ENCODE data around the gene EMILIN2. TPM values are rescaled to one million over a fixed set of nuclear protein-coding genes. Genes with fewer than 3 reads are reported as not detected.

EMILIN2 gene
- total and polyA plus RNA-seq, 2 of the 13 experiments (the other 11 are each of a cell fraction or from before 2014, with no cell fraction given), result 7.6 to 8.2 TPM

- TF ChIP-seq USF2 (IDR thresholded peaks at IDR 0.05; ENCODE audit: low read depth, low read length), result no peak
- TF ChIP-seq USF2 (CRISPR knock-in tag; IDR thresholded peaks at IDR 0.05; ENCODE audit: borderline replicate concordance), result no peak
- TF ChIP-seq NAIF1 (CRISPR knock-in tag; IDR thresholded peaks at IDR 0.05; ENCODE audit: borderline replicate concordance), result no peak
- TF ChIP-seq CEBPG (CRISPR knock-in tag; IDR thresholded peaks at IDR 0.05), result peak; percentile 18; the same call in 1 of the 2 replicates
- TF ChIP-seq ARID4A (CRISPR knock-in tag; IDR thresholded peaks at IDR 0.05; ENCODE audit: borderline replicate concordance), result peak; percentile 56; the same call in 1 of the 2 replicates
- 0 out of 2 replicates have a peak, but pooled peaks have one; percentile 55 for TF ChIP-seq ARID2 (CRISPR knock-in tag; IDR thresholded peaks at IDR 0.05; ENCODE audit: borderline replicate concordance)
- TF ChIP-seq ZNF205 (CRISPR knock-in tag; IDR thresholded peaks at IDR 0.05), result no peak
- TF ChIP-seq MIXL1 (CRISPR knock-in tag; IDR thresholded peaks at IDR 0.05), result peak; percentile 74
- TF ChIP-seq ZNF644 (CRISPR knock-in tag; IDR thresholded peaks at IDR 0.05; ENCODE audit: low read depth), result peak; percentile 67; the same call in 1 of the 2 replicates
- TF ChIP-seq ZMYM4 (CRISPR knock-in tag; IDR thresholded peaks at IDR 0.05), result peak; percentile 75
- TF ChIP-seq TEAD3 (CRISPR knock-in tag; optimal IDR thresholded peaks at IDR 0.05; ENCODE audit: borderline replicate concordance), result peak; percentile 58
- TF ChIP-seq DNMT1 (CRISPR knock-in tag; IDR thresholded peaks at IDR 0.05), result no peak
- peak; percentile 56; the same call in 1 of the 2 replicates for TF ChIP-seq AHDC1 (CRISPR knock-in tag; IDR thresholded peaks at IDR 0.05; ENCODE audit: borderline replicate concordance)
- TF ChIP-seq FOXA1 (IDR thresholded peaks at IDR 0.05), result no peak
- TF ChIP-seq FOXA1 (CRISPR knock-in tag; IDR thresholded peaks at IDR 0.05), result peak; percentile 26; the same call in 1 of the 2 replicates
- TF ChIP-seq XBP1 (CRISPR knock-in tag; IDR thresholded peaks at IDR 0.05), result no peak
- TF ChIP-seq ZNF12 (CRISPR knock-in tag; IDR thresholded peaks at IDR 0.05), result peak; percentile 52; the same call in 1 of the 2 replicates
- TF ChIP-seq POLR2G (IDR thresholded peaks at IDR 0.05; ENCODE audit: low read depth, low read length), result peak; percentile 48; the same call in 1 of the 2 replicates
Observed at GRCh38 chr18:2939317-2939716, 92.5 kb downstream of the EMILIN2 start (continued).

Data from HepG2 (cell line).